NCI-H2029 (cell line): ENCODE data around the gene WWP2.
"Not testable (repeated sequence)": the region's sequence is repeated elsewhere in the genome, so short reads cannot be mapped to it uniquely, and the experiment has no call there.

ENCODE experiments used
- DNase-seq: peaks from one replicate; lab custom pipeline; 2025; lab: John Stamatoyannopoulos, UW

The WWP2 gene

DNA sequence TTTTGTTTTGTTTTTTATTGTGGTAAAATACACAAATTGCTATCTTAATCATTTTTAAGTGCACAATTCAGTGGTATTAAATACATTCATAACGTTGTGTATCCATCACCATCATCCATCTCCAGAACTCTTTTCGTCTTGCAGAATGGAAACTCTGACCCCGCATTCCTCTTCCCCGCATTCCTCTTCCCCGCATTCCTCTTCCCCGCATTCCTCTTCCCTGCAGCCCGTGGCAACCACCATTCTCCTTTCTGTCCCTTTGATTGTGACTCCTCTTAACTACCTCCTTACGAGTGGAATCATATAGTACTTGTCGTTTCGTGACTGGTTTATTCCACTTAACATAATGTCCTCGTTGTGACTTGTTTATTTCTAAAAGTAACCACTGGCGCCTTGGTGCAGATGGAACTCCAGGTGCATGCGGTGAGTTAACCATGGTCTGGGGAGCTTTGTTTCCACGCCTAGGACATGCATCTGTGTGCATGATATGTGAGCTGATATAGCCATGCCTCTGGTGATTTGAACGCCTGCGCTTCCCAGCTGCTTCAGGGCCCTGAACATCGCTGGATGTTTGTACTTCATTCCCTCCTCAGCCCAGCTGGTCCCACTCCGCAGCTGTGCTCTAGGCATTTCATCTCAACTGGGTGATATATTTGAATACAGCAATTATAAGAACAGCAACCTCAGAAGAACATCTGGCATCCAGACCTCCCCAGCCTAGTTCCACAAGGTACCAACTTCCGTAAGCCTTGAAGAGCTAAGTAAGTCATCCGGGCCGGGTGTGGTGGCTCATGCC, 181.3 kb downstream of the WWP2 start:
- DNase-seq, result not testable (repeated sequence)

DNA sequence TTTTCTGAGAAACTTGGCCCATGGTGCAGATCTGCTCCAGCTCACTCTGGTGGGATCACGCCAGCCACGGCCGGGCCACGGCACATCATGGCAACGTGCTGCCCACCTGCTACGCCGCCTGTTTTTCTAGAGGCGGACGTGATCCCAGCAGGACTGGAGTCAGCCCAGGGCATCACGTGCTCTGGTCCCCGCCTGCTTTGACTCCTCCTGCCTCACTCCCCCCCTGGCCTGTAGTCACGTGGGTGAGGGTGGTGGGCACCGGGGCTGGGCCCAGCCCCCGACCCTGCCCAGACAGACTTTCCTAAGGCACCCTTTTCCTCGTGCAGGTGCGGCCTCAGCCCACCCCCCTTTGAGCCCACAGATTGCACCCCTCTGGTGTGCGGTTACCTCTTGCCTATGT, 188.3 kb downstream of the WWP2 start:
- DNase-seq, result not testable (repeated sequence)

DNA sequence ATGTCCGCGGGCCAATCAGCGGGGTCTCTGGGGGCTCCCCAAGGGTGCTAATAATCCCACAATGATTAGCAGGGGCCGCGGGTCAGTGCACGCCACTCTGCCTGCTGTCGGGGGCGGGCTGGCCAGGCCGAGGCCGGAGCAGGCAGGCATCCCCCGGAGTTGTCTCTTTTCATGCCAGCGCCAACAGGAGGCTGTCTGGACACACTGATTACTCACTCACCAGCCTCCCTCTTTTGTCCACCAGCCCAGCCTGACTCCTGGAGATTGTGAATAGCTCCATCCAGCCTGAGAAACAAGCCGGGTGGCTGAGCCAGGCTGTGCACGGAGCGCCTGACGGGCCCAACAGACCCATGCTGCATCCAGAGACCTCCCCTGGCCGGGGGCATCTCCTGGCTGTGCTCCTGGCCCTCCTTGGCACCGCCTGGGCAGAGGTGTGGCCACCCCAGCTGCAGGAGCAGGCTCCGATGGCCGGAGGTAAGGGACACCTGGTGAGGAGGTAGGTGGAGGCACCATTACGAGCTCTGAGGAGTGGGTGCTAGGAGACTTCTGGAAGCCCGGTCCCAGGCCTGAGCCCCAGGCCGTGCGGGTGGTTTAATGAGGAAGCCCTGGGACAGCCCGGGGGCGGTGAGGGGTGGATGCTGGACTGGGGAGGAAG, 189.0 kb downstream of the WWP2 start, which contains the start of gene CLEC18A:
Gene CLEC18A, plus strand, starts transcription at position 318 of the 655 bp plus-strand sequence. Its CDS starts 33 bp downstream, at position 351.
- not testable (repeated sequence) for DNase-seq

DNA sequence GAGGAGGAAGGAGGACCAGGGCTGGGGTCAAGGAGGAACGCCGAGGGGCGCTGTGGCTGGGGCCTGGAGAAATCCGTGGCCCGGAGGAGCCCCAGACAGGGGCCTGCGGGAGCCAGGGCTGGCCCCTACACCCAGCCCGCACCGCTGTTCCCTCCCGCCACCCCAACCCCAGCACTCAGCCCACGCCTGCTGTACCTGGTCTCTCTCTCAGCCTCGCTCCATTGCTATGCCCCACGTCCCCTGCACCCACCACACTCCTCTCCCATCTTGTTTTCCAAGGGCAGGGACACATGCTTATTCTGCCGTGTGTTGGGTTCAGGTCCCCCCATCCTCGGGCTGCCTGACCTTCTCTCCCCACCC, 189.5 kb downstream of the WWP2 start:
- not testable (repeated sequence) for DNase-seq

DNA sequence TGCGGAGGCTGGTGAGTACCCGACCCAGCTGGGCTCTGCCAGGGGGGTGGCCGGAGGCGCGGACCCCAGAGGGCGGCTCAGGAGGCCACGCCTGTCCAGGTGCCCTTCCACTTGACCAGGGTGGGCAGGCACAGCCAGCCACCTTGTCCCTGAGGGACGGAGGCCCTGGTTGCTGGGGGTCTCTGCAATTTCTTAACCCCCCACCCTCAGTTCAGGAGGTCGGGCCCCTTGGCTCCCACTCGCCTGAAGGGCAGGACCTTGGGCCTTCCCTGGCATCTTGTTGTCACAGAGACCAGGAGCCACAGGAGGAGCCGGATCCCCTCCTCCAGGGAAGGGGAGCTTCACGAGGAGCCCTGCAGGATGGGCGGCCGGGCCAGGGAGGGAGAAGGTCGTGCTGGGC, 190.0 kb downstream of the WWP2 start:
- not testable (repeated sequence) for DNase-seq

DNA sequence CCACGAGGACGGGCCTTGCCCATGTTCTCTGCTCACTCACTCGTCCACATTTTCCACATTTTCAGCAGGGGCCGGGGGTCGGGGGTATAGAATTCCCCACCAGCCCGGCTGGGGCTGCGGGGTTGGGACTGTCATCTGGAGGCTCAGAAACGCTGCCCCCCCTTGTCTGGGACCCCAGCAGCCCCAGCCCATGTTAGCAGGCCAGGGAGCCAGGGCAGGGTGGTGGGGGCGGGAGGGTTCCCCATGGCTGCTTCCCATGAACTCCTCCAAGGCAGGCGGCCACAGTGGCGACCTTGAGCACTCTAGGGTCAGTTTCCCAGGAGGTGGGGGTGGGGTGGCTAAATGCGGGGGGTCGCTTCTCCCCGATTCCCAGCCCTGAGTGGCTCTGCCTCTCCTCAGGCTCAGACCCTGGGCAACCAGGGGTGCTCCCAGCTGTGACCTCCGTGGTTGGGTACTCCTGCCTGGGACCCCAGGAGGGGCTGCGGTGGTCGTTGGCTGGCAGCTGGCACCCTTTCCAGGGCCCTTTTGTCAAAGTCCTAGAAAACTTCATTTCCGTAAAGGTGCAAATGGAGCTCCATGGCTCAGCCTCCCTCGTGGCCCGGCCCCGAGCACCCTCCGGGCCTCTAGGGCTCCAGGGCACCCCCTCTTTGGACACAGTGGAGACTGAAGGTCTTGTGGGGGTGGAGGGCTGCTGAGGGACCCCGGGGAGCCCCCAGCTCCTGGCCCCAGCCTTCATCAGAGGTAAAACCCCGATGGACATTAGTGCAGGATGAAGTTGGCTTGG, 190.6 kb downstream of the WWP2 start:
- DNase-seq, result not testable (repeated sequence)

DNA sequence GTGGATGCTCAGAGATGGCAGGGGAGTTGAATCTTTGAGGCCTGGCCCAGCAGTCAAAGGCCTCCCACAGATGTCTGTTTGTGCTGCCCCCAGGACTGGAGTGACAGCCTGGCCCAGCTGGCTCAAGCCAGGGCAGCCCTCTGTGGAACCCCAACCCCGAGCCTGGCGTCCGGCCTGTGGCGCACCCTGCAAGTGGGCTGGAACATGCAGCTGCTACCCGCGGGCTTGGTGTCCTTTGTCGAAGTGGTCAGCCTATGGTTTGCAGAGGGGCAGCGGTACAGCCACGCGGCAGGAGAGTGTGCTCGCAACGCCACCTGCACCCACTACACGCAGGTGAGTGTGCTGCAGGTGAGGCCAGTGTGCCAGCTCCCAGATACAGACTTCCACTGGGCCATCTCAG, 192.1 kb downstream of the WWP2 start:
- not testable (repeated sequence) for DNase-seq

DNA sequence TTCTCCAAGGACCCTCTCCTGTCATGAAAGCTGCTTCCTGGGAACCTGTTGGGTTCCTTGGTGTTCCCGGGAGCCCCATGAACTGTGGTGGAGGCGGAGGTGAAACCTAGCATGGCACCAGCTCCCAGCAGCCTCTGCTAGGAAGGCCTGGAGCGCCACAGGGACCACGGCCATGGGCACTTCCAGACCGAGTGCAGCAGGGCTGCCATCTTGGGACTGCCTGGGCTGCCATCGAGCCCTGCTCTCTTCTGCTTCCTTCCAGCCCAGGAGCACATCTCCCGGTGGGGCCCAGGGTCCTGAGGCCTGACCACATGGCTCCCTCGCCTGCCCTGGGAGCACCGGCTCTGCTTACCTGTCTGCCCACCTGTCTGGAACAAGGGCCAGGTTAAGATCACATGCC, 201.2 kb downstream of the WWP2 start:
- not testable (repeated sequence) for DNase-seq

DNA sequence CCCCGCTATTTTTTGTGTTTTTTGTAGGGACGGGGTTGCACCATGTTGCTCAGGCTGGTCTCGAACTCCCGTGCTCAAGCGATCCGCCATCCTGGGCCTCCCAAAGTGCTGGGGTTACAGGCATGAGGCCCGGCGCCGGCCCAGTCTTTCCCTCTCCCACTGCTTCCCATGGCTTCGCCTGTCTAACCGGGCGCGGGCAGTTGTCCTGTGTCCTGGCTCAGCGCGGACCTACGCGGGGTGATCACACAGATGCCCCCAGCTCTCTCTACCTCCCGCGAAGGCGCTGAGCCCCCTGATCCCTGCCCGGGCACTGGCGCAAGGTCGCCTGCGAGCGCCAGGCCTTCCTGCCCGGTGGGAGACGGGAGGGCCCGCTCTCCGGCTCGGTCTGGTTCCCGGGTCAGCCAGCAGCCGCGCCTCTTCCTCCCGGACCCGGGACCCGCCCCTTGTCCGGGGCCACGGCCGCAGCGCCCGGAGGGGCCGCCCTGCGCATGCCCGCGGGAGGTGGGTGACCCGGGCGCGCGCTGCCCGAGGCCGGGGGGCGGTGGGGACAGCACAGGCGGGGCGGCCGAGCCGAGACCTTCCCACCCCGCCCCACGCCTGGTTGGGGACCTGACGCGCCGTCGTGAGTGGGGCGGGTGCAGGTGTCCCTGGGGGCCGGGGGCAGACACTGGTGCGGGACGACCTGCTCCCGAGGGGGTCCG, 203.0 kb downstream of the WWP2 start:
- DNase-seq, result not testable (repeated sequence)

DNA sequence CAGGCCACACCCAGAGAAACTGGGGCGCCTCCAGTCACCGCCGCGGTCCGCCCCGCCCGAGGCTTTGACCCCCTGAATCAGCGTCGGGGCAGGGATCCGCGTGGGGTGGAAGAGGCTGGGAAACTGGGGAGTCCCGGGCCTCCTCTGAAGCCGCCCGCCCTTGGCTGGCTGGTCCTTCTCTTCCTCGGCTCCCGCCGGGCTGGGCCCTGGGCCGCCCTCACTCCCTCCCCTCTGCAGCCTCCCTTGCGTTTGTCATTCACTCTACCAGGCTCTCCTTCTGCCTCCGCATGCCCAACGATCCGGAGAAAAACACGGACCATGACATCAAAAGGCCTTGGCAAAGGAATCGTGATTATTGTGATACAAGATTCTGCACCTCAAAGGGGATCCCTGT, 203.5 kb downstream of the WWP2 start:
- DNase-seq, result not testable (repeated sequence)

DNA sequence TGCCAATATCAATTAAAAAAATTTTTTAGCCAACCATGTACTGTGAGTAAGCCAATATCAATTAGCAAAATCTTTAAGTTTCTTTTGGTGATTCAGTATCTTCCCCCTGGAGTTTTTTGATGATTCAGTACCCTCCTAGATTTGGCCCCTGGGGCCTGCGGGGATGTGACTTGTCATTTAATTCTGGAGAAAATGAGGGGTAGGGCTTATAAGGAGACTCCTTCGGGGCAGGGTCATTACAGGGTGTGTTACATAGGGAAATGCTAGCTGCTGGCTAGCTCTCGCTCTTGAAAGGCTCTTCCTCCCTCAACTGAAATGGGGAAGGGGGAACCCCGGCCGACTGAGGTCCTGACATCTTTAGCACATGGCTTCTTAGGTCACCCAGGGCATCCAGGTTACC, 205.6 kb downstream of the WWP2 start:
- DNase-seq, result not testable (repeated sequence)

DNA sequence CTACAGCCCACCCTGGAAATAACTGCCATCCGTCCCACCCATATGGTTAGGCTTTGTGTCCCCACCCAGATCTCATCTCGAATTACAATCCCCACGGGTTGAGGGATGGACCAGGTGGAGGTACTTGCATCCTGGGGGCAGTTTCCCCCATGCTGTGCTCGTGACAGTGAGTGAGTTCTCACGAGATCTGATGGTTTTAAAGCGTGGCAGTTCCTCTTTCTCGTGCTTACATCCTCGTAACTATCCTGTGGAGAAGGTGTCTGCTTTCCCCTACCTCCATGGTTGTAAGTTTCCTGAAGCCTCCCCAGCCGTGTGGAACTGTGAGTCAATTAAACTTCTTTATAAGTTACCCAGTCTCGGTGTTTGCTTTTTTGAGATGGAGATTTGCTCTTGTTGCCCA, 206.0 kb downstream of the WWP2 start:
- not testable (repeated sequence) for DNase-seq

DNA sequence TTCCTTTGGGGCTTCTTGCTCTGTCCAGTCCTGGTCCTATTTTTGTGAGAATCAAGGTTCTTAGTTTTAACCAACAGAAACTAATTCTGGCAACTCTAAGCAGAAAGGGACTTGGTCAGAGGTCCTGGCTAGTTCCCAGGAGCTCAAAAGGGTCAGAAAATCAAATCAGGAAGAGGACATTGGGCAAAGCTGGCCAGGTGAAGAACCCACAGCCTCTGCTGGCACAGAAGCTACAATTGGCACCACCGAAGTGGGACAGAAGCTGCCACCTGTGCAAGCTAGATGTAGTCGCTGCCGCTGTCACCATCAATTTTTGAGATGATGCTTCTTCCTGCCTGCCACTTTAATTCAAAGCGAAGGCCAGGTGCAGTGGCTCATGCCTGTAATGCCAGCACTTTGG, 207.5 kb downstream of the WWP2 start:
- not testable (repeated sequence) for DNase-seq

DNA sequence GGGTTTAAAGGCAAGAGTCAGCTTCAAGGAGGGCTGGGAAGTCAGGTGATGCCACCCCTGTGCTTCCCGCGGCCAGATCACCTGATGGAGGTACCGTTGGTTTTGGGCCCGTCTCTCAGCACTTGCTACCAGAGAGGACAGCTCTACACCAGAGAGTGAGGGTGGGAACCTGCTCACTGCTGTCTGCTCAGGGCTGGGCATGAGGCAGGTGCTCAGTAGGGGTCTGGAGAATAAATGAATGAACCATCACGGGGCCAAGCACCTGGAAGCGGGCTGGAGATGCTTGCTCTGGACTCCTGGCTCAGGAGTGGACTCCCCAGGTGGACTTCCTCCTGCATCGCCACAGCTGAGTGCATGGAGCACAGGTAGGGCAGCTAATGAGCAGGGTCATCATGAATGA, 210.0 kb downstream of the WWP2 start:
- DNase-seq, result not testable (repeated sequence)

DNA sequence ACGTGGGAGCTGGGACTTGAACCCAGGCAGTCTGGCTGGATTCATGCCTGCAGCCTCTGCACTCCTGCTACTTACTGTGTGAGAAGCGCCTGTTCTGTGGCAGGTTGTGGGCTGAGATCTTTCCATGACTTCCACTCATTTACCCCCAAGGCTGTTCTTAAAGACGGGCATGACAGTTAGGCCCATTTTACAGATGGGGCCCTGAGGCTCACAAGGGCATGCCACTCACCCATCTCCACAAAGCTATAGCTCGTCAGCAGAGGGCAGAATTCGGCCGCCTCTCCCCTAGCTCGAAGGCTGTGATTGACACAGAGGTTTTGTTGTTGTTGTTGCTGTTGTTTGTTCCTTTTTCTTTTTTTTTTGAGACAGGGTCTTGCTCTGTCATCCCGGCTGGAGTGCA, 210.8 kb downstream of the WWP2 start:
- DNase-seq, result not testable (repeated sequence)

DNA sequence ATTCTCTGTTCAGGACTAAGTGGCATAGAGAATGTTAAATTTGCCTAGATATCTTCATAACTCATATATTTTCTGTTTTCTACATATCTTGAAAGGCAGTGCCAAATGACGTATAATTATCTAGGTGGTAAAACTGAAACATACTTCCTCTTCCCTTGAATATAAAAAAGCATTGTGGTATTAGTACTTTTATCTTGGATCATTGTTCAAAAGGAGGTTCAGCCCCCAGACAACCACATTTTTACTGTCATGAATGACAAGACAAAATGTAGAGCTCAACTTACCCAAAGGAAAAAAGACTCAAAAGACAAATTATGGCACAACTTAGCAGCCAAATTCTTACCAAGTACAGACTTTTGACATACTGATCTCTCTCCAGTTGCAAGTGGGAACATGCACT, 223.1 kb downstream of the WWP2 start:
- not testable (repeated sequence) for DNase-seq
